ENCODE data around the gene WAC. TPM values are rescaled to one million over a fixed set of nuclear protein-coding genes. Genes with fewer than 3 reads are reported as not detected.
"Not testable (repeated sequence)": the region's sequence is repeated elsewhere in the genome, so short reads cannot be mapped to it uniquely, and the experiment has no call there.

Gene WAC
- total RNA-seq, 1 donor from 2014 or later = 62.8 TPM

- no peak for ATAC-seq
Measured at GRCh38 chr10:28619455-28619854, 86.5 kb downstream of the WAC start.

GRCh38 chr10:28620251-28620650 lies 87.3 kb downstream of the WAC start:
- ATAC-seq = no peak

GRCh38 chr10:28623483-28623882 lies 90.6 kb downstream of the WAC start:
- ATAC-seq = no peak

DNA sequence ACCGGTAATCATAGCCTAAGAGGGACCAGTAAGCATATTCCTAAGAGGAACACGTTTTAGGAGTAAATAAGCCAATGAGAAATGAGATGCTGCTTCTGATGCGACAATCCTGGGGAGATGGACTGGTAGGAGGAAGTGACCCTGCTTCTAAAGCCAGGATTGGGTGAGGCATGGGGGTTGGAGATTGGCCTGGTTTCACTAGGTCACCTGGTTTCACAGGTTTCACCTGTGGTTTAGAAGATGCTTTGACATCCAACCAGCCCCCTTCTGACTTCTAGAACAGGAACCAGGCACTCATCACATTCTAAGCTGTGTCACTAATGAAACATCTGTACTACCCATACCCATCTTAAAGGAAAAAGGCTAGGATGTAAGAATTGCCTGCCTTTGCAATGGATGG lies 91.4 kb downstream of the WAC start:
- ATAC-seq = peak; percentile 17

- ATAC-seq = no peak
Measured at GRCh38 chr10:28627102-28627501, 94.2 kb downstream of the WAC start.

DNA sequence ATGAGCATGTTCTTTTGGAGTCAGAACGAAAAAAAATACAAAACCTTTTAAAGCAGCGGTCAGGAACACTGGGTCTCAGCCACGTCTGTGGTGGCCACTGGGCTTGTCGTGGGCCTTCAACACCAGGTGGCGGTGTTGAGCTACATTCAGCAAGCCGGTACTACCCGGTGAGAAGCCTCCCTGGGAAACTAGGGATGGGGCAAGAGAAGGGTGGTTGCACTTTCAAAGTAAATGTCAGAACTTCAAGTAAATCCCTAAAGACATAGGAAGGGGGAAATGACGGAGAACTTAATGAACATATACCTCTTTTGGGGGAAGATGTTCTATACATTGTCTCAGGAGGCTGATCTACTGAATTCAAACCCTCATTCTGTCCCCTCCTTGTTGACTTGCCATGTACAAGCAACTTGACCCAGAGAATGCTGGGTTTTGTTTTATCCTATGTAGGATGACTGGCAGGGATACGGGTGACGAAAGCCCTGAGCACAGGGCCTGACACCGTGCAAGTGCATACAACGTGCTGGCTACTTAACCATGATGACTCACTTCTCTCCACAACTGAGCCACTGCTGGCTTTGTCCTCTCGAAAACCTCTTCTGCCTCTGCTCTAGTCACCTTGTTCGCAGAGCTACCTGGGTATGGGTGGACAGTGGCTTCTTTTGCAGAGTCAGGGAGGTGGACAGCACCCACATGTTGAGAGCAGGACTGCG lies 95.4 kb downstream of the WAC start:
- peak; percentile 88 for ATAC-seq

DNA sequence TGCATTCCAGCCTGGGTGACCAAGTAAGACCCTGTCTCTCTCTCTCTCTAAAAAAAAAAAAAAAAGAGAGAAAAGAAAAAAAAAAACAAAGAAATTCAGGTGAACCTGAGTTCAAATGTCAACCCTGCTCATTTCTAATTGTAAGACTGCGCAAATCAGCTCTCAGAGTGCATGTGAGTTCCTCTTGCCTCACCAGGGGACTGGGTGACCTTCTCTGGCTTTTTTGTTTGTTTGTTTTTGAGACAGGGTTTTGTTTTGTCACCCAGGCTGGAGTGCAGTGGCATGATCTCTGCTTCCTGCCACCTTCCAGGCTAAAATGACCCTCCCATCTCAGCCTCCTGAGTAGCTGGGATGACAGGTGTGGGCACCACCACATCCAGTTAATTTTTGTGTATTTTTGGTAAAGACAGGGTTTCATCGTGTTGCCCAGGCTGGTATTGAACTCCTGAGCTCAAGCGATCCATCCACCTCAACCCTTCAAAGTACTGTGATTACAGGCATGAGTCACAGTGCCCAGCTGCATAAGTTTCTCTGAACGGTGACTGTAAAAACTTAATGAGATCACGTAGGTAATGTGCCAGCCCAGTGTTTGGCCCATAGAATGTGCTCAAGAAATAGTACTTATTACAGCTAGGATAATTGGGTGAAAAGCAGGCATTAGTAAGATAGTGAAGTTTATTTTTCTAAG lies 99.1 kb downstream of the WAC start:
- no peak for ATAC-seq

GRCh38 chr10:28632584-28632945 lies 99.6 kb downstream of the WAC start:
- ATAC-seq = no peak

DNA sequence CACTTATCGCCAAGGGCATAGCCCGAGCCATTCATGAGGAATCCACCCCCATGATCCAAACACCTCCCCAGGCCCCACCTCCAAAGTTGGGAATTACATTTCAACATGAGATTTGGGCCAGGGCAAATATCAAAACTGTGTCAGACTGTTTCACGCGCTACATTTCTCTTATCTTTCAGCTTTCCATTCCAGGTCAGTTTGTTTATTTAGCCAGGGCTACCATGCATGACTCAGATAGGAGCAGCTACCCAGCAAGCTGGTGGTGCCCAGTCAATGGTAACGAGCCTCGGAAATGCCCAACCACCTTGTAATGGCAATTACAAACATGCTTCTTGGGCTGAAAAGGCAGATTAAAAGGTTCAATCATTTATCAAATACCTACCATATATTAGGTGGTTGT lies 100.8 kb downstream of the WAC start:
- ATAC-seq = no peak

- no peak for ATAC-seq
Measured at GRCh38 chr10:28637346-28637745, 104.4 kb downstream of the WAC start.

- no peak for ATAC-seq
Measured at GRCh38 chr10:28638392-28638791, 105.5 kb downstream of the WAC start.

DNA sequence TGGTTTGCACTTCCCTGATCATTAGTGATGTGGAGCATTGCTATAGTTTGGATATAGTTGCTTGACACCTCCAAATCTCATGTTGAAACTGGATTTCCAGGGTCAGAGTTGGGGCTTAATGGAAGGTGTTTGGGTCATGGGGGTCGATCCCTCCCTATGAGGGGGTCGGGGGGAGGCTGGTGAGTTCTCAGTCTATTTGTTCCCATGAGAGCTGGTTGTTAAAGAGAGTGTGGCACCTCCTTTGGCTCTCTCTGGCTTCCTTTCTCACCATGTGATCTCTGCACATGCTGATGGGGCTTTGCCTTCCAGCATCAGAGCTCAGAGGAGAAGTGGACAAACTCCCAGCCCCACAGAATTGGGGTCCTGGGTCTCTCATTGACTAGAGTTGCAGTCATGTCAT lies 107.6 kb downstream of the WAC start:
- ATAC-seq = no peak

DNA sequence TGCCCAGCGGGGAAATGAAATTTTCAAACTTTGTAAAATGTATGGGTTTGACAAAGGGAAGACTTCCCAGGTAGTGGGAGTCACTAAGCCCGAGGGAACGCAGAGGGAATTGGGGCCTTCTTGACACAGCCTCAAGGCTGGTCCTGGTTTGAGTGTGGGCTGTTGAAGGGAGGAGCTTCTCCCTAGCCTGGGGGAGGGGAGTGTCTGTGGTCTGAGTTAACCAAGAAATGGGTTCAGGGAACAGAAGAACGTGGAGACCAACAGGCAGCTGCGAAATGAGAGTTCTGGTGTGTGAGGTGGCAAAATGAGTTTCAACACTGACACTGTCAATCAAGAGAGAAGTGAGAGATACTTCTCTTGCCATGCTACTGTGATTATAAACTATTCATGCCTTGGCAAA lies 111.7 kb downstream of the WAC start:
- no peak for ATAC-seq

GRCh38 chr10:28652106-28652505 lies 119.2 kb downstream of the WAC start:
- no peak for ATAC-seq

DNA sequence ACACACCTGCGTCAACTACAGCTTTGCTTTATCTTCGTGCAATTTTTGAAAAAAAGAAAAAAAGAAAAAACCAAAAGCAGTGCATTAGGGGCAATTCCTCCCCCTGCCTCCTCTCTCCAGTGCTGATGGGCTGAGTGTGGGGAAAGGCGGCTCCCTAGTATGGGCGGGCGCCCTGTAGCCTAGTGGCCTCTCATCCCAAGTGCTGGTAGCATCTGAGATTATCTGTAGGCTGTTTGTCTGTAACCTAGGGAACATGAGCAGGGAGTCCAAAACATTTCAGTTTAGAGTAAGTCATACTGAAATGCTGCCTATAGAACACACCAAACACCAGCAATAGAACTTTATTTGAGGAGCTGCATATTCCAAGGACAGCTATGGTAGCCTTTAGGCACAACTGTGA lies 119.8 kb downstream of the WAC start:
- no peak for ATAC-seq

DNA sequence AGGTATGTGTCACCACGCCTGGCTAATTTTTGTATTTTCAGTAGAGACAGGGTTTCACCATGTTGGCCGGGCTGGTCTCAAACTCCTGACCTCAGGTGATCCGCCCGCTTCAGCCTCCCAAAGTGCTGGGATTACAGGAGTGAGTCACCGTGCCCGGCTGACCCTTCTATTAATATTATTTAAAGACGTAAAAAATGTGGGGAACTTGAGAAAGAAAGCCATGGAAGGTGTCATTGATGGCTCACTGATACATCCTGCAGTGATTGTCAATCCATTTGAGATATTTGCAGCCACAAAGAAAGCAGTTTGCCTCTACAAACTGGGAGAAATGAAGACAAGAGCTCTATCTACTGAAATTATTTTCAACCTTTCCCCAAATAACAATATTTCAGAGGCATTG lies 125.9 kb downstream of the WAC start:
- ATAC-seq = not testable (repeated sequence)

- peak; percentile 76 for ATAC-seq
Measured at GRCh38 chr10:28661035-28661434, 128.1 kb downstream of the WAC start.

- peak; percentile 79 for ATAC-seq
Measured at GRCh38 chr10:28663576-28664368, 130.9 kb downstream of the WAC start.

GRCh38 chr10:28664369-28664740 lies 131.4 kb downstream of the WAC start:
- ATAC-seq = no peak

- no peak for ATAC-seq
Measured at GRCh38 chr10:28666751-28667467, 134.0 kb downstream of the WAC start.

DNA sequence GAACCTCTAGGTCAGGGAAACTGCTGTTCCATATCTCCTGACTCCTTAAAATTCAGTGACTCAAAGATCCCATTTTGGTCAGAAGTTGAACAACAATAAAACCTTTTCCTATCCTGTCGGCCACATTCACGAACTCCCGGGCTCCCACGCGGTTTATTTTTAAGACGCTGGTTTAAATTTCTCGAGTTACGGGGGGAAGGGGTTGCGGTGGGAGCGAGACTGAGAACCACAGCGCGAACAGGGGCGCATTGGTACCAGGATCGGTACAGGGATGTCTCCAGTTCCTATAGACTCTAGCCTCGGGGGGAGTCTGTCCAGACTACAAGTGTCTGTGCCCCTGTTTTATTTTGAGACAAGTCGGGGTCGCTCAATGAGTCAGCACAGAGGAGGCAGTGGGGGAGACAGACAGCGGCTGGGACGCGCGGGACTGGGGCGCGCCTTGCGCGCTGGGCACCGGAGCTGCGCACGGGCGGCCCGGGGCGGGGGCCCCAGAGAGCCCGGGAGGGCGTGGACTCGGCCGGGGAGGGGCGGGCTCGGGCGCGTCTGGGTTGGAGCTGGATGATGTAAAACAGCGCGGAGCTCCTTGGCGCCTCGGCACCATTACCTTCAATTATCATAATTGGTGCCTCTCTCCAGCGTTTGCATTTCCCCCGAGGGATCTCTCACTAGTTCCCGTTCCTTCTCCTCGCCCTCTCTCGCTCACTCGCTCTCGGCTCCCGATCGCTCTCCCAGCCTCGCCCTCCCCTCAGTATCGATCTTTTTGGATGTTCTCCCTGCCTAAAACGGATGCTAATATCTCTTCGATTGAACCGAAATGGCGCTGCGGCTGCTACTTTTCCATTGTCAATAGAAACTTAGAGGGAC lies 135.7 kb downstream of the WAC start:
- peak; percentile 91 for ATAC-seq
